AG09319 (cell line): ENCODE measurements around the gene TMC3.

Experiments used
- DNase-seq: peaks from one replicate; pipeline ENCODE4 v3.0.0-alpha.2; 2010; ENCODE audit warnings: low read depth; ENCODE audit errors: extremely low read depth
- TF ChIP-seq, protein P1 (sequence below): IDR thresholded peaks from 2 replicates; pipeline ENCODE4 v1.5.1; 2011; ENCODE audit warnings: low read depth, mild to moderate bottlenecking, inconsistent platforms, low read length, moderate library complexity

Gene TMC3

DNA sequence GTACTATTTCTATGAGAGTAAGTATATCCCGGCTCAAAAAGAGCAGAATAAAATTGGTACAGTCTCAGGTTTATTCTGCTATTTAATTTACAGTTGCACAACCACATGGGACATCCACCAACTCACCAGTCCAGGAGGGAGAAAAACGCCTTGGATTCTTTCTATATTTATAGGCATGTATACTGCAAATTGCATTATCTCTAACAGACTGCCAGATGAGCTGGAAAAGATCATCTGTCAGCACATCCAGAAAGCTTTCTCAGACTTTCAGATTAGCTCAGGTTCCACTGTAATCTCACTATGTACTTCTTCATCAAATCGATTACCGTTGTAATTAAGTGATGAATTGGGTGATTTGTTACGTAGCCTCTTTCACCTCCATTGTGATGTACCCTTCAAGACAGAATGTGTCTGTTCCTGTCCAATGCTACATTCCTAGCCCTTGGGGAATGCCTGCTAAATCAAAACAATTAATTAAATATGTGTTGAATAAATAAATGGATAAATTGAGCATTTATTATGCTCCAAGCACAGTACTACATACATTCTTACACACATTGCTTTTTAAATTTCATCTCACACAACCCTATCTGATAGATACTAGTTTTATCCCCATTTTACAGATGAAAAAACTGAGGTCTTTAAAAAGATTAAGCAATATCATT, 38.1 kb upstream of the TMC3 start:
- TF ChIP-seq, protein P1, sequence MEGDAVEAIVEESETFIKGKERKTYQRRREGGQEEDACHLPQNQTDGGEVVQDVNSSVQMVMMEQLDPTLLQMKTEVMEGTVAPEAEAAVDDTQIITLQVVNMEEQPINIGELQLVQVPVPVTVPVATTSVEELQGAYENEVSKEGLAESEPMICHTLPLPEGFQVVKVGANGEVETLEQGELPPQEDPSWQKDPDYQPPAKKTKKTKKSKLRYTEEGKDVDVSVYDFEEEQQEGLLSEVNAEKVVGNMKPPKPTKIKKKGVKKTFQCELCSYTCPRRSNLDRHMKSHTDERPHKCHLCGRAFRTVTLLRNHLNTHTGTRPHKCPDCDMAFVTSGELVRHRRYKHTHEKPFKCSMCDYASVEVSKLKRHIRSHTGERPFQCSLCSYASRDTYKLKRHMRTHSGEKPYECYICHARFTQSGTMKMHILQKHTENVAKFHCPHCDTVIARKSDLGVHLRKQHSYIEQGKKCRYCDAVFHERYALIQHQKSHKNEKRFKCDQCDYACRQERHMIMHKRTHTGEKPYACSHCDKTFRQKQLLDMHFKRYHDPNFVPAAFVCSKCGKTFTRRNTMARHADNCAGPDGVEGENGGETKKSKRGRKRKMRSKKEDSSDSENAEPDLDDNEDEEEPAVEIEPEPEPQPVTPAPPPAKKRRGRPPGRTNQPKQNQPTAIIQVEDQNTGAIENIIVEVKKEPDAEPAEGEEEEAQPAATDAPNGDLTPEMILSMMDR = no peak

GRCh38 chr15:81411051-81411450, 37.0 kb upstream of the TMC3 start:
- TF ChIP-seq, protein P1 = no peak
- DNase-seq = no peak

More for the DNA sequence above, 38.1 kb upstream of the TMC3 start:
- DNase-seq = no peak

GRCh38 chr15:81410318-81410753, 36.3 kb upstream of the TMC3 start:
- TF ChIP-seq, protein P1 = peak; percentile 40
- DNase-seq = peak; percentile 49

- TF ChIP-seq, protein P1 = no peak
Measured at GRCh38 chr15:81407718-81408117, 33.7 kb upstream of the TMC3 start.

DNA sequence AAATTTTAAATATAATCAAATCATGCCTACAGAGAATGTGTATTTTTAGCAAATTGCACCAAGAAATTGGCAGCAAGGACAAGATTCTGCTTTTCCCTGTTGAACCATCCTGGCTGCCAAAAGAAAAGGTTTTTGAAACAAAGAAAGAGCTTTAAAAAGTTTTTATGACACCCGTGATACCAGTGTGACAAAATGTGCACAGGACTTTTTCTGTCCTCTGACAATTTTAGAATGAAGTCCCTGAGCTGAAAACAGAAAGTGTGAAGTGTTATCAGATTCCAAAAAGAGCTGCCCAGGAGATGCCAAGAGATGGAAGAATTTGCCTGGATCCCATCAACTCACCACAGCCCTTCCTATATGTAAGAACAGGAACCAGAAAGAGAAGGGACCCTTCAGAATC, 33.2 kb upstream of the TMC3 start:
- DNase-seq = no peak
- TF ChIP-seq, protein P1 = no peak

More at GRCh38 chr15:81407718-81408117, 33.7 kb upstream of the TMC3 start:
- DNase-seq = no peak

- TF ChIP-seq, protein P1 = peak; percentile 75
- DNase-seq = peak; percentile 4
Measured at GRCh38 chr15:81400640-81401236, 26.7 kb upstream of the TMC3 start.

GRCh38 chr15:81398910-81399551, 25.0 kb upstream of the TMC3 start:
- TF ChIP-seq, protein P1 = no peak
- peak; percentile 11 for DNase-seq
